Measurements from ENCODE around the gene CAMKK2.
"Not testable (repeated sequence)": the region's sequence is repeated elsewhere in the genome, so short reads cannot be mapped to it uniquely, and the experiment has no call there.

Gene CAMKK2

DNA sequence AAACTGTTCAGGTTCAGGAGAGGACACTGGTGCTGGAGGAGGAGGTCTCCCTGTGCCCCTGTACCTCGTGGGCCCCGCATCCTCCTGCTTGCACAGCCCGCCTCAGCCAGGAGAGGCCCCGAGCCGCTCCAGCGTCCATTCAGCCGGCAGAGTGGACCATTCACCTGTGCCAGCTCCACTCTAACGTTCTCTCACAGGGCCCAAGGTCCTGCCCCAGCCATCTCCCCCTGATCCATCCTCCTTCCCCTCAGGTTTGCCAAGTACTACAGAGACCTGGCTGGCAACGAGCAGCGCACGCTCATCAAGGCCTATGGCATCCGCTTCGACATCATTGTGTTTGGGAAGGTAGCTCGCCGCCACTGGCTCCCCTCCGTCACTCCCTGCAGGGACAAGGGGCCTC, 64.3 kb downstream of the CAMKK2 start:
- Mint-ChIP-seq H3K27ac (no peak overlapping the region), H3K4me3 (no peak overlapping the region), H3K27me3 (no peaks in the 10 kb centered on the region), H3K9me3 (no peaks in the 10 kb centered on the region), H3K4me1 (peaks cover 14% of the 10 kb centered on the region), H3K36me3 (peaks cover 7% of the 10 kb centered on the region)

DNA sequence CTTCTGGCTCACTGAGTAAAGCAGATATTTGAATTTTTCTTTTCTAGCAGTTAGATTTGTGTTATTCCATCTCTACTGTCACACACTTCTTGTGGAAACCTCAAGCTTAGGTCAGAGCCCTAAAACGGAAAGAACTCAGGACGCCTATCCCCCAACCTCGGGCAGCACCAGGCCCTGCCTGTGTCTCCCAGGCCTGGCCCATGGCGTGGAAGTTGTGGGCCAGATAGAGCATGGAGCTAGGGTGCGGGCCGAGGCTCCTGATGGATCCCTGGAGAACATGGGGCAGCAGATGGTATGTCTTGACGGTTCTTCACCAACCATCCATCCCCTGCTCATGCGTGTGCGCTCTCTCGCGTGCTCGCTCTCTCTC, 66.0 kb downstream of the CAMKK2 start:
- H3K27ac Mint-ChIP-seq = no peak overlapping the region
- no peaks in the 10 kb centered on the region for H3K27me3 Mint-ChIP-seq
- H3K36me3 Mint-ChIP-seq = peaks cover 7% of the 10 kb centered on the region
- H3K9me3 Mint-ChIP-seq = no peaks in the 10 kb centered on the region
- peaks cover 26% of the 10 kb centered on the region for H3K4me1 Mint-ChIP-seq
- no peak overlapping the region for H3K4me3 Mint-ChIP-seq

DNA sequence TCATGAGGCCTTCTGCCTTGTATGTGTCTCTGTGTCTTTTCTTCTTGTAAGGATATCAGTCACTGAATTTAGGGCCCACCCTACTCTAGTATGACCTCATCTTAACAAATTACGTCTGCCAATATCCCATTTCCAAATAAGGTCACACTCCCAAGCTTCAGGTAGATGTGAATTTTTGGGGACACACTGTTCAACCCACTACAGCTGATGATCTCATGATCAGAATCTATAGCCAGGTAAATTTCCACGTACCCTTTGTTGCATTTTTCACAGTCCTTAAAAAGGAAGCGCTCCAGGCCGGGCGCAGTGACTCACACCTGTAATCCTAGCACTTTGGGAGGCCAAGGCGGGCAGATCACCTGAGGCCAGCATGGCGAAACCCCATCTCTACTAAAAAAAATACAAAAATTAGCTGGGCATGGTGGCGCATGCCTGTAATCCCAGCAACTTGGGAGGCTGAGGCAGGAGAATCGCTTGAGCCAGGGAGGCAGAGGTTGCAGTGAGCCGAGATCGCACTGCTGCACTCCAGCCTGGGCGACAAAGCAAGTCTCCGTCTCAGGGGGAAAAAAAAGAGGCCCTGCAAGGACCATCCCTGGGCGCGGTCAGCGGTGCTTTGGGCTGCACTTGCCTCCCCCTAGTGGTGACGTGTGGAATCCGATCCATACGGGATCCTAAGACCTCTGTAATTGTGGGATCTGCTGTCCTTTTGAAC, 66.5 kb downstream of the CAMKK2 start:
- H3K27ac Mint-ChIP-seq, H3K36me3 Mint-ChIP-seq, H3K9me3 Mint-ChIP-seq, H3K4me3 Mint-ChIP-seq, H3K27me3 Mint-ChIP-seq: not testable (repeated sequence)
- peaks cover 27% of the 10 kb centered on the region for H3K4me1 Mint-ChIP-seq

DNA sequence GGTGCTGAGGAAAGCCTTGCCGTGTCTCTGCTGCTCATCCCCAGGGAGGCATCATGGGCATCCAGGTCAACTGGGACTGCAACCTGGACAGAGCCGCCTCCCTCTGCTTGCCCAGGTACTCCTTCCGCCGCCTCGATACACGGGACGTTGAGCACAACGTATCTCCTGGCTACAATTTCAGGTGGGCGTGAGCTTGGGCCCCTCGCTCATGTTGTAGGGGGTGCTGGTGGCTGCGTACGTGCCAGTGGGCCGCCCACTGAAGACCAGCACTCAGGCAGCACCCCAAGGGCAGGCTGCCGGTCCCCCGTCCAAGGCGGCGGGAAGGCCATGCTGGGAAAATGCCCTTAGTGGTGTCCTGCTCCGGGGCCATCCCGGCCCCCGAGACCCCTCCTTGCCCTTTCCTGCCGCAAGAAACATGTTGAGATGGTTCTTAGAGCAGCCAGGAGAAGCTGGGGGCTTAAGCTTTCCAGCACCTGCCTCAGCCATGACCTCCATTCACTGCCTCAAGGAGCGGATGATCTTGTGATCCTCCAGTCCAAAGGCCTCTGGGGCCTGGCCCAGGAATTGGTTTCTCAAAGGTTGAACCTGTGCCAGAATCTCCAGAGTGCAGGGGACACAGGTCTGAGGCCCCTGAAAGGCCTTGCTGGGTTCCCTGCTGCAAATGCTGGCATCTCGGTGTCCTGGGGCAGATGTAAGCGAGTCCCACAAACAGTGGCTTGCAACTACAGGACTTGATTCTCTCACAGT, 67.4 kb downstream of the CAMKK2 start:
- peaks cover 5% of the 10 kb centered on the region for H3K36me3 Mint-ChIP-seq
- no peaks in the 10 kb centered on the region for H3K9me3 Mint-ChIP-seq
- H3K4me1 Mint-ChIP-seq = peaks cover 33% of the 10 kb centered on the region
- H3K27ac Mint-ChIP-seq = no peak overlapping the region
- H3K27me3 Mint-ChIP-seq = no peaks in the 10 kb centered on the region
- no peak overlapping the region for H3K4me3 Mint-ChIP-seq

DNA sequence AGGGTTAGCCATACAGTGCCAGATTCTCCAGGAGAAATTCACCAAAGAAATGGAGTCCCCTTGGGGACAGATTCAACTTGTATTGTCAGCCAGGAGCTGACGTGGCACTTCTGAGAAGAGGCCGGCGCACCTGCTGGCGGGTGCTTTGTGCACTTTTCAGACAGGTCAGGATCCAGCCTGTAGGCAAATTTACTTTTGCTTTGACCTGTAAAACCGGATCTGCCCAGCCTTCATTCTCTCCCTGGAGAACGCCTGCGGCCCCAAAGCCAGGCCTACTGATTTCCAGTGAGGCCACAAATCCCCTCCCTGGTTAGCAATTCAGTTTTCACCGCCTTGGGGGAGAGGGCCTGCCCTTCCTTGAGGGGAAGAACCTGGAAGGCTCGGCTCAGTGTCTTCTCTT, 69.2 kb downstream of the CAMKK2 start:
- H3K4me3 Mint-ChIP-seq = no peak overlapping the region
- H3K9me3 Mint-ChIP-seq = no peaks in the 10 kb centered on the region
- no peak overlapping the region for H3K27ac Mint-ChIP-seq
- peaks cover 49% of the 10 kb centered on the region for H3K4me1 Mint-ChIP-seq
- no peaks in the 10 kb centered on the region for H3K27me3 Mint-ChIP-seq
- H3K36me3 Mint-ChIP-seq = peaks cover 5% of the 10 kb centered on the region

DNA sequence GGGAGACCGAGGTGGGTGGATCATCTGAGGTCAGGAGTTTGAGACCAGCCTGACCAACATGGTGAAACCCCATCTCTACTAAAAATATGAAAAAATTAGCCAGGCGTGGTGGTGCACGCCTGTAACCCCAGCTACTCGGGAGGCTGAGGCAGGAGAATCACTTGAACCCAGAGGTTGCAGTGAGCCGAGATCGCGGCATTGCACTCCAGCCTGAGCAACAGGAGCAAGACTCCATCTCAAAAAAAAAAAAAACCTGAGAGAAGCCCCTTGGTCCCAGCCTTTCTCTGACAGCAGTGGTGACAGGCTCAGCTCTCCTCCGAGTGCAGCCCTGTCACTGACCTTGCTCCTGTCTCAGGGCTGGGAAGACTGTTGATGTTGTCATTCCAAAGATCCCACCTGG, 69.6 kb downstream of the CAMKK2 start:
- H3K27me3 Mint-ChIP-seq, H3K9me3 Mint-ChIP-seq, H3K4me3 Mint-ChIP-seq, H3K36me3 Mint-ChIP-seq: not testable (repeated sequence)
- peaks cover 52% of the 10 kb centered on the region for H3K4me1 Mint-ChIP-seq
- H3K27ac Mint-ChIP-seq = peak overlapping the region; percentile 14

DNA sequence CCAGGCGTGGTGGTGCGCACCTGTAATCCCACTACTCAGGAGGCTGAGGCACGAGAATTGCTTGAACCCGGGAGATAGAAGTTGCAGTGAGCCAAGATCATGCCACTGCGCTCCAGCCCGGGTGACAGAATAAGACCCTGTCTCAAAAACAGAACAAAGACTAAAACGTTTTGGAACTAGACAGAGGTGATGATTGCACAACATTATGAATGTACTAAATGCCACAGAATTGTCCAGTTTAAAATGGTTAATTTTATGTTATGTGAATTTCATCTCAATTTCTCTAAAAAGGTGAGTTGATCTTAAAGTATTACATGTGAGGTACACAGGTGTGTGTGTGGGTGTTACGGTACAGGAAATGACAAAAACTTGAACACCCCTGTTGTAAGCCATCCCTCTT, 70.1 kb downstream of the CAMKK2 start:
- no peaks in the 10 kb centered on the region for H3K9me3 Mint-ChIP-seq
- peak overlapping the region; percentile 14 for H3K27ac Mint-ChIP-seq
- H3K27me3 Mint-ChIP-seq = no peaks in the 10 kb centered on the region
- peaks cover 6% of the 10 kb centered on the region for H3K36me3 Mint-ChIP-seq
- peaks cover 54% of the 10 kb centered on the region for H3K4me1 Mint-ChIP-seq
- H3K4me3 Mint-ChIP-seq = no peak overlapping the region

DNA sequence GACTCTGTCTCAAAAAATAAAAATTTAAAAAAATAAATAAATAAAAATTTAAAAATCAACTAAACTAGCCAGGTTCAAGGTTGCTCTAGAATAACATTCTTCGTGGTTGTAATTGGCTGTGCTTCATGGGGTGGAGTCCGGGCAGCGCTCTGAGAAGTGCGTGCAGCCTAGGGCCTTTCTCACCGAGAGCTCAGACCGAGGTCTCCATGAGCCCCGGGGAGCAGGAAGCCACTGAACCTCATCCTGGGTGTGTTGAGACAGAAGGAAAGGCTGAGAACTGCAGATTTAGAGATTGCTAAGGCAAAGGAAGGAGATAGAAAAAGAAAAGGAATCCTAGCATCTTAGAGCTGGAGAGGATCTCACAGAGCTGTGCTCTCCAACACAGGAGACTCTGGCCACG, 71.9 kb downstream of the CAMKK2 start:
- Mint-ChIP-seq H3K4me1 (peaks cover 43% of the 10 kb centered on the region), H3K36me3 (peaks cover 3% of the 10 kb centered on the region), H3K27ac (peak overlapping the region; percentile 87), H3K27me3 (no peaks in the 10 kb centered on the region), H3K9me3 (no peaks in the 10 kb centered on the region), H3K4me3 (peak overlapping the region; percentile 63)

DNA sequence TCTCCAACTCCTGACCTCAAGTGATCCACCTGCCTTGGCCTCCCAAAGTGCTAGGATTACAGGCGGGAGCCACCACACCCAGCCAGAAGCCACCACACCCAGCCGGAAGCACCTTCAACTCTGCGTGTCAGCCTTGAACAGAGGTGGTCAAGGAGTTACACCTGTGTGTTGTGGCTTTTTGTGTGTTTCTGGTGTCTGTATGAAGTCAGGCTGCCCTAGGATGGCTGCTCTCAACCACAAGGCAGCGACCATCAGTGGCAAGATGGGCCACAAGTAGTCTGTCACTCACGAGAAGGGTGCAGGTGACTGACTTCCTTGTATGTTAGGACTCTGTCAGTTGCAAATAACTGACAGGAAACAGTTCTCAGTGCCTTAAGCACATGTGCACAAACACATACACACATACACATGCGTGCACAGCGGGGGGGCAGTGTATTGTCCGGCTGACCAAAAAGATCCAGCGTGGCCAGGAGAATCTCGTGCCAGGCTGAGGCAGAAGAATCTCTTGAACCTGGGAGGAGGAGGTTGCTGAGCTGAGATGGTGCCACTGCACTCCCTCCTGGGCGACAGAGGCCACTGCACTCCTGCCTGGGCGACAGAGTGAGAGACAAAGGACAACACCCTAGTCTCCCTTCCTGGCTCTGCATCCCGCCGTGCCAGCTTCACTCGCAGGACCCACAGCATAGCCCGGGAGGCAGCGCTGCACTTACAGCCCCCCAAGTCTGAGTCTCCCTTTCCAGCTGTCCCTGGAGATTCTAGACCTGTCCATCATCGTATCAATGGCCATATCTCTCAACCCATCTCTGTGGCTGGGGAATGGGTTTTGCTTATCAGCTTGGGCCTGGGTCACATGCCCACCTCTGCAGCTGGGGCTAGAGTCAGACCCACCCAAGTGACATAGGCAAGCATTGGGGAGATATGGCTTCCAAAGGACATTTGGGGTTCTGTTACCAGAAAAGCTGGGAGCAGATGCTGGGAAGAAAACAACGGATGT, 72.9 kb downstream of the CAMKK2 start:
- no peaks in the 10 kb centered on the region for H3K9me3 Mint-ChIP-seq
- H3K4me3 Mint-ChIP-seq = no peak overlapping the region
- H3K27me3 Mint-ChIP-seq = no peaks in the 10 kb centered on the region
- peaks cover 43% of the 10 kb centered on the region for H3K4me1 Mint-ChIP-seq
- peaks cover 6% of the 10 kb centered on the region for H3K36me3 Mint-ChIP-seq
- H3K27ac Mint-ChIP-seq = peak overlapping the region; percentile 63

DNA sequence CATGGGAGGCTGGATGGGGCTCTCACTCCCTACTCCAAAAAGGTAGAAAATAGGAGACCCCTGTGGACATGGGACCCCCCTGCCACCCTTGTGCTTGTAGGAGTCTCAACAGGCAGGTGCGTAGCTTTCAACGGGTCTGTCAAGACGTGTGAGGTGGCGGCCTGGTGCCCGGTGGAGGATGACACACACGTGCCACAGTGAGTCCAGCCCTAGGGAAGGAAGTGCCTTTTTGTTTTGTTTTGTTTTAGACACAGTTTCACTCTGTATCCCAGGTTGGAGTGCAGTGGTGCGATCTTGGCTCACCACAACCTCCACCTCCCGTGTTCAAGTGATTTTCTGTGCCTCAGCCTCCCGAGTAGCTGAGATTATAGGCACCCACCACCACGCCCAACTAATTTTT, 73.7 kb downstream of the CAMKK2 start:
- Mint-ChIP-seq H3K4me3 (no peak overlapping the region), H3K27me3 (no peaks in the 10 kb centered on the region), H3K36me3 (peaks cover 7% of the 10 kb centered on the region), H3K9me3 (no peaks in the 10 kb centered on the region), H3K27ac (peak overlapping the region; percentile 89), H3K4me1 (peaks cover 43% of the 10 kb centered on the region)

DNA sequence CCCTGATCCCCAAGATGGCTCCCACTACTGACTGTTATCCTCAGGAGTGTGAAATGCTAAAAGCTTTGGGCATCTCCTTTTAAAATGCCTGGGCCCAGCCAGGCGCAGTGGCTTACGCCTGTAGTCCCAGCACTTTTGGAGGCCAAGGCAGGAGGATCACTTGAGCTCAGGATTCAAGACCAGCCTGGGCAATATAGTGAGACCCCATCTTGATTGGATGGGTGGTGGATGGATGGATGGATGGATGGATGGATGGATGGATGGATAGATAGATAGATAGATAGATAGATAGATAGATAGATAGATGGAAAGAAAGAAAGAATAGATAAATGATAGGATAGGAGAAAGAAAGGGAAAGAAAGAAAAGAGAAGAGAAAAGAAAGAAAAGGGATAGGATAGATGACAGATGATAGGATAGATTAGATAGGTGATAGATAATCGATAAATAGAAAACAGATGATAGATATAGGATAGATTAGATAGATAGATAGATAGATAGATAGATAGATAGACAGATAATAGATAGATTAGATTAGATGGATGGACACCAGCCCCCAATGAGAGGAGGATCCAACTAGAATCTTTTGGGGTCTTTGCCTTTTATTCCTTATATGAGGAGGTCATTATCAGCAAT, 77.0 kb downstream of the CAMKK2 start:
- peaks cover 9% of the 10 kb centered on the region for H3K36me3 Mint-ChIP-seq
- H3K9me3 Mint-ChIP-seq = no peaks in the 10 kb centered on the region
- H3K4me3 Mint-ChIP-seq = no peak overlapping the region
- peaks cover 39% of the 10 kb centered on the region for H3K4me1 Mint-ChIP-seq
- peak overlapping the region; percentile 80 for H3K27ac Mint-ChIP-seq
- no peaks in the 10 kb centered on the region for H3K27me3 Mint-ChIP-seq

DNA sequence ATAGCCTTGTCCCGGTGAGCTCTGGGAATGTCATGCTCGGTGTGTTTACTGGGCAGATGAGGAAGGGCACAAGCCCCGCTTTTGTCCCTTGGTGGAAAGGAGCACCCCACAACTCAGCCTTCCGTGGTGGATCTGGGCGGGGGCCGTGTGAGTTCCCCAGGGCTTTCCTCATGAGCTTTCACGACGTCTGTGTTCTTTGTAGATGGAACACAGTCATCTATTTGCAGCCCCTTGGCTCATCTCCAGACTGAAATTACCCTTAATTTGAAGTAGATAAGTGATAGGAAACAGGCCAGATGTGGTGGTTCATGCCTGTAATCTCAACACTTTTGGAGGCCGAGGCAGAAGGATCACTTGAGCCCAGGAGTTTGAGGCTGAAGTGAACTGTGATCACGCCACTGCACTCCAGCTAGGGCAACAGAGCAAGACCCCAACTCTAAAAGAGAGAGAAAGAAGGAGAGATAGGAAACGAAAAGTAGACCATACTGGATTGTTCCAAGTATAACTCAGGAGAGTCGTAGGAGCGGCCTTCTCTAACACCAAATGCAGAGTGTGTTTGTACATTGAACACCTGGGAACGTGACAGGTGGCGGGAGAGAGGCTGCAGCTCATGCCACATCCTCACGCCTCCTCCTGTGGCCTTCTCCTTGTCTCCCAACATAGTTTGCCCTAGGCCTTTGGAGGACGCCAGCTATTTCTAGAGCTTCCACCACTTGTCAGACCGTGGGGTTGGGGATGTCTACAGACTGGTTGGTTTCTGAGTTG, 77.7 kb downstream of the CAMKK2 start:
- Mint-ChIP-seq H3K4me3 (no peak overlapping the region), H3K36me3 (peaks cover 9% of the 10 kb centered on the region), H3K27ac (peak overlapping the region; percentile 7), H3K9me3 (no peaks in the 10 kb centered on the region), H3K27me3 (no peaks in the 10 kb centered on the region), H3K4me1 (peaks cover 39% of the 10 kb centered on the region)

DNA sequence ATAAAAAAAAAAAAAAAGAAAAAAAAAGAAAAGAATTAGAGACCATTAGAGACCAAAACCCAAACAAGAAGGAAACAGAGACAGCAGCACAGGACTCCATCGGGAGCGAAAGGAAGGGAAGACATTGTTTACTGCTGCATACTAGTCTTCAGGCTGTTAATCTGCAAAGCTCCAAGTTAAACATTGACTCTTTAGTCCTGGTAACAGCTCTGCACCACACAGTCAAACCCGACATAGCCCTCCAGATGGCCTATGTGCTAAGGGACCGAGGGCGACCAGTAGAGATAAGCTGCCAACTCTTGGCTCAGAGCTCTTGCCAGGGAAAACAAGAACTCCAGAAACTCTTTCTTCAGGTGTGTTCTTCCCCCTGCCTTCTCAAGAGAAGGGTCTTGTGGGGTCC, 78.7 kb downstream of the CAMKK2 start:
- Mint-ChIP-seq H3K4me1 (peaks cover 31% of the 10 kb centered on the region), H3K27ac (no peak overlapping the region), H3K9me3 (no peaks in the 10 kb centered on the region), H3K36me3 (peaks cover 9% of the 10 kb centered on the region), H3K4me3 (no peak overlapping the region), H3K27me3 (no peaks in the 10 kb centered on the region)

DNA sequence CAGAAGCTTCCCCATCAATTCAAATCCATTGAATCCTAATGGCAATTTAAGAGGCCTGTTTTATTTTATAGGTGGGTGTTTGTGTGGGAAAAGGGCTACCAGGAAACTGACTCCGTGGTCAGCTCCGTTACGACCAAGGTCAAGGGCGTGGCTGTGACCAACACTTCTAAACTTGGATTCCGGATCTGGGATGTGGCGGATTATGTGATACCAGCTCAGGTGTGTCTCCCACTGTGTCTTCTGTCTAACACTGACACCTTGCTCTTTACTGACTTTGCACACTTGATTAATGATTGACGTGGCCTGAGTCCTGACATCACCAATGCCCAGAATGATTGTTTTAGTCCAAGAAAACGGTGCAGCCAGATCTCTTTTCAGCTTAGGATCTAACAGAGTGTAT, 79.4 kb downstream of the CAMKK2 start:
- Mint-ChIP-seq H3K36me3 (peaks cover 9% of the 10 kb centered on the region), H3K9me3 (no peaks in the 10 kb centered on the region), H3K27ac (peak overlapping the region; percentile 19), H3K27me3 (no peaks in the 10 kb centered on the region), H3K4me1 (peaks cover 28% of the 10 kb centered on the region), H3K4me3 (no peak overlapping the region)

DNA sequence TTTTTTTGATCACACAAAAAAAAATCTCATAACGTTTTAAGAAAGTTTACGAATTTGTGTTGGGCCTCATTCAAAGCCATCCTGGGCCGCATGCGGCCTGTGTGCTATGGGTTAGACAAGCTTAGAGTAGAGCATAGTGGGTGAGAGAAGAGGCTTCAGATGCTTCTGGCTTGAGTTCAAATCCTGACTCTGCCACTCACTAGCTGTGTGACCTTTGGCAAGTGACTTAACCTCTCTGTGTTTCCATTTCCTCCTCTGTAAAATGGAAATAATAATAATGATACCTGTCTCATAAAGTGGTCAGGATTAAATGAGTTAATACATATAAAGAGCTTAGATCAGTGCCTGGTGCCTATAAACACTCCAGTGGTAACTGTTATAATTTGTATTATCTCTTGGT, 80.4 kb downstream of the CAMKK2 start:
- no peaks in the 10 kb centered on the region for H3K9me3 Mint-ChIP-seq
- H3K4me3 Mint-ChIP-seq = no peak overlapping the region
- peaks cover 6% of the 10 kb centered on the region for H3K36me3 Mint-ChIP-seq
- H3K27me3 Mint-ChIP-seq = no peaks in the 10 kb centered on the region
- peaks cover 28% of the 10 kb centered on the region for H3K4me1 Mint-ChIP-seq
- H3K27ac Mint-ChIP-seq = no peak overlapping the region

Measured in activated naive CD4-positive, alpha-beta T cell treated with anti-CD3 and anti-CD28 coated beads, Interleukin-2, amount 50 U/mL, for 24 hours (primary cell).